ENCODE data around the gene DCTN1. TPM values are rescaled to one million over a fixed set of nuclear protein-coding genes. Genes with fewer than 3 reads are reported as not detected.

DCTN1 gene
- total RNA-seq, 2 donors from 2014 or later: 84.0 to 108 TPM

Other genes with a start within 250 kb of the DCTN1 start
- 10 to 100 TPM; 35.7 to 51.7 TPM for gene BOLA3, start 232.4 kb downstream of the DCTN1 start, total RNA-seq
- gene MOB1A, start 201.4 kb downstream of the DCTN1 start, total RNA-seq: 100 to 1,000 TPM; 155 to 159 TPM
- 100 to 1,000 TPM; 281 to 284 TPM for gene MTHFD2, start 181.7 kb downstream of the DCTN1 start, total RNA-seq
- gene SLC4A5, start 36.9 kb downstream of the DCTN1 start, total RNA-seq: 1 to 10 TPM; 2.2 to 4.4 TPM
- gene C2orf81, start 41.3 kb upstream of the DCTN1 start, total RNA-seq: 1 to 10 TPM; 2.3 to 9.7 TPM
- gene WDR54, start 41.4 kb upstream of the DCTN1 start, total RNA-seq: 100 to 1,000 TPM in 1 of 2 donors, 10 to 100 TPM in 1; 85.8 to 194 TPM
- gene RTKN, start 61.6 kb upstream of the DCTN1 start, total RNA-seq: 1 to 10 TPM; 1.2 to 3.1 TPM
- 10 to 100 TPM; 27.8 to 37.9 TPM for gene INO80B, start 74.8 kb upstream of the DCTN1 start, total RNA-seq
- 10 to 100 TPM; 34.1 to 48.5 TPM for gene WBP1, start 78.1 kb upstream of the DCTN1 start, total RNA-seq
- gene MOGS, start 85.1 kb upstream of the DCTN1 start, total RNA-seq: 10 to 100 TPM; 68.3 to 70.9 TPM
- 10 to 100 TPM; 83.8 to 91.2 TPM for gene MRPL53, start 92.4 kb upstream of the DCTN1 start, total RNA-seq
- 10 to 100 TPM; 25.4 to 26.3 TPM for gene CCDC142, start 102.7 kb upstream of the DCTN1 start, total RNA-seq
- 10 to 100 TPM; 27.2 to 32.4 TPM for gene TTC31, start 102.8 kb upstream of the DCTN1 start, total RNA-seq
- gene LBX2, start 119.3 kb upstream of the DCTN1 start, total RNA-seq: 1 to 10 TPM in 1 of 2 donors, under 1 TPM in 1; 0.39 to 1.3 TPM
- gene PCGF1, start 127.4 kb upstream of the DCTN1 start, total RNA-seq: 10 to 100 TPM; 22.0 to 32.8 TPM
- 1 to 10 TPM in 1 of 2 donors, under 1 TPM in 1; 0.39 to 1.4 TPM for gene TLX2, start 134.1 kb upstream of the DCTN1 start, total RNA-seq
- under 1 TPM; 0.74 to 0.76 TPM for gene DQX1, start 145.9 kb upstream of the DCTN1 start, total RNA-seq
- 100 to 1,000 TPM in 1 of 2 donors, 10 to 100 TPM in 1; 72.2 to 116 TPM for gene AUP1, start 149.4 kb upstream of the DCTN1 start, total RNA-seq
- 10 to 100 TPM; 75.6 to 81.2 TPM for gene HTRA2, start 149.6 kb upstream of the DCTN1 start, total RNA-seq
- 1 to 10 TPM; 2.0 to 4.4 TPM for gene LOXL3, start 173.6 kb upstream of the DCTN1 start, total RNA-seq
- gene DOK1, start 174.4 kb upstream of the DCTN1 start, total RNA-seq: 10 to 100 TPM; 23.7 to 32.4 TPM